Ureter (tissue), 1 donor: ENCODE measurements around the gene ENPP7. TPM values are rescaled to one million over a fixed set of nuclear protein-coding genes. Genes with fewer than 3 reads are reported as not detected.
A peak's percentile ranks its signal among the peaks of the same experiment; 100 is the strongest.

Experiments used
- DNase-seq: peaks from one replicate; pipeline ENCODE4 v3.0.0-alpha.2; 2020; ENCODE audit warnings: low spot score
- total RNA-seq: library from RNA; stranded (reverse); gene quantifications from one replicate; pipeline ENCODE4 v1.2.4, GENCODE V29; 2023
- donor health status: DM: yes; HTN: yes; CAD: no.

Gene ENPP7
- total RNA-seq, 1 donor from 2014 or later, result 0.18 TPM

DNA sequence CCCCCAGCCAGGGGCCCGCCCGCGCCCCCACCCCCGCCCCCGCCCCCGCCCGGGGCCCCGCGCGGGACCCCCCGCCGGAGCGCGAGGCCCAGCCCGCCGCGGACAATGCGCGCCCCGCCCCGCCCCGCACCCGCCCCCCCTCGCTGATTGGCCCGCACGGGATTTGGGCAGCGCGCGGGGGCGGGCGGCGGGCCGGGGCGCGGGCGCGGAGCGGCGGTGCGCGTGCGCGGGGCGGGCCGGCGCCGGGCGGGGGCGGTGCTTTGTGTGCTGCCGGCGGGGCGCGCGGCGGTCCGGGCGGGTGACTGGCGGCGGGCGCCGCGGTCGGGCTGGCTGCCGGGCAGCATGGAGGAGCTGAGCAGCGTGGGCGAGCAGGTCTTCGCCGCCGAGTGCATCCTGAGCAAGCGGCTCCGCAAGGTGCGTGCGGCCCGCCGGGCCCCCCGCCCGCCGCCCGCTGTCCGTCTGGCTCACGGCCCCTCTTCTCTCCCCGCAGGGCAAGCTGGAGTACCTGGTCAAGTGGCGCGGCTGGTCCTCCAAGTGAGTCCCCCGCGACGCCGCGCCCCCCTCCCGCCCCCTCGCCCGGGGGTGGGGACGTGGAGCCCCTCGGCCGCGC is 47.3 kb downstream of the ENPP7 start, which contains the start of gene CBX2:
Gene CBX2 (plus strand): TSS at position 255 of the 610 bp plus-strand sequence. CDS start 88 bp downstream, at position 343.
- peak; percentile 74 for DNase-seq

DNA sequence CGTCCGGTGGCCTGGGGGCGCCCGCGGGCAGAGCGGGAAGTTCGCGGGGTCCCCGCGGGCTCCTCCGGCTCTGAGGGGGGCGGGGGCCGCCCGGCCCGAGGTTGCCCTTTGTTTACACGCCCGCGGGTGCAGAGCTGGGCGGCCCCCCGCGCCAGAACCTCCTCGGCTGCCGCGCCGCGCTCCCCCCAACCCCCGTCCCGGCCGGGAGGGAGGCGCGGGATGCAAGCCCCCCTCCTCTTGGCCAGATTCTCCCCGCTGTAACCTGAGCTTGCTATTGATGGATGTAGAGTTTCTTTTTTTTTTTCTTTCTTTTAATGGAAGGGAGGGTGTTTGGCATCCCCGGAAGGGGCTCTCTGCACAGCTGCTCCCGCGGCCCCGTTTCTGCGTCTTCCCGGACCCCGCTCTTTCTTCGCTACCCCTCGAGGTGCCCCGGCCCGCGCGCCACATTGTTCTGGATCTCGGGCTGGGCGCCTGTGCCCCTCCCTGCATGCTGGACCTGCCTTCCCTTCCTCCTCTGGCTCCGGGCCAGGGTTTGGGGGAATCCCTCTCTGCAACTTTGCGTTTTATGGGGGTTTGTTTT is 47.9 kb downstream of the ENPP7 start:
- DNase-seq, result no peak

DNA sequence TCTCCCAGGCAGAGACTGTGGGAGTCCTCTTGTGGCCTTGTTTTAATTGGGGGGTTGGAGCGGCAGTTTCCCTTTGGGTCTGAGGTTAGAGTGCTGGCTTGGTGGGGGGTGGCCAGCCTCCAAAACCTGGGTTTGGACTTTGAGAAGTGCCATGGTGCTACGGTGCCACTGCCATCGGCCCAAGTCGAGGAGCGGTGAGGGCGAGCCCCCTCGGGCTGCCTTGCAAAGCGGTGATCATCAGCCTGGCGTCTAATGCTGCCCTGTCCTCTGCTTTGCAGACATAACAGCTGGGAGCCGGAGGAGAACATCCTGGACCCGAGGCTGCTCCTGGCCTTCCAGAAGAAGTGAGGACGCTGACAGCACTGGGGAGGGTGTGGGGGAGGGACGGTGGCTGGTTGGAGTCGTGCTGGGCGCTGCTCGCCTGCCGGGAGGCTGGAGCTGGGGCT is 48.4 kb downstream of the ENPP7 start:
- no peak for DNase-seq

DNA sequence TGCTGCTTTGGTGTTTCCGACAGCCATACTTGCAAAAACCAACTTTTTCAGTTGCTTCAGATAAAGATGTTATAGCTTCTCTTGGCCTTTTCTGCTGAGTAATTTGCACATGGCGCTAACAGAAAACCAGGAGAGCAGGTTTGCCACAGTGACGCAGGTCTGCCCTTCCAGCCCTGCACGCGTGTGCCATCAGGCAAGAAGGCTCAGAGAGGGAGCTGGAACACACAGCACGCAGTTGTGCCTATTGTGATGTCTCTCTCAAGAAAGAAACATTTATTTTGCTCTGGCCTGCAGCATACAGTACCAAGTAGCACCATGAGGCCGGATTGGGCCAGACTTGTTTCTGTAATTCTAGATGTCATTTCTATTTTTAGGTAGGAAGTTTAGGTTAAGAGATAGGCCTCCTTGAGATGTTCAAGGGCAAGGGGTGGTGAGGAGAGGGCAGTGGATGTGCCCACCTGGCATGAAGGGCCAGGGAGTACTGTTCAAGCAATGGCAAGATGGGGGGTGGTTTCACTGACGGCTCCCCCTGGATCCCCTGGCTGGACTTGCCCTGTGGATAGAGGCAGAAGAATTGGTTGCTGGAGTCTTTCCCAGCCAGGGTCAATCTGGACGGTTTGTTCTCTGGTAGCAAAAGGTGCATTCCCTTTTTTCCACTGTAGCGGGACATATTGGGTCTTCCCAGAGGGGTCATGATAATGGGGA is 49.1 kb downstream of the ENPP7 start:
- DNase-seq, result no peak

DNA sequence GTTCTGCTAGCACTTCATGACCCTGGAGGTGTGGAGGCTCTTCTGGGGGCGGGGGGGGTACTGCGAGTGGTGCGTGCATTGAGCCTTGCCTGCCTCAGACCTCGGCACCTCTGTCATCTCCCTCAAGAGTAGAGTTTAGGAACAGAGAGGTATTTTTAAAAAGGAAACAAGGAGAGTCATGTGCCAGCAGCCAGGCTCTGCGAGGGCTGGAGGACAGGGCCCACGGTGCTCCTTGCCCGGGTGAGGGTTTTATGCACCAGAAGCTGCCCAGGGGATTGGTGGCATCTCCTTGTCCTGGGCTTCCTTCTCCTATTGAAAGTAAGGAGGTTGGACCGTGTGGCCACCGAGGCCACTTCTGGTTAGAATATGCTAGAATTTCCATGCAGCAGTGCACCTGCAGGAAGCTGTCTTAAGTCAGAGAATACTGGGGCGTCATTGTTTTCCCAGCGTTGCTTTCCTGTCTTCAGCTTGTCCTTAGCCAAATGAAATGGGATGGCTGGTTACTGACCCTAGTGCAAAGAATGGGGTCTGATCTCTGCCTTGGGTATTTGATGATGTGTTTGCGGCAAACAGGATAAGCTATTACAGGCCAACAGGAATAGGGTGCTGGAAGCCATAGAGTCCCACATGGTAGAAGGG is 50.4 kb downstream of the ENPP7 start:
- no peak for DNase-seq

DNA sequence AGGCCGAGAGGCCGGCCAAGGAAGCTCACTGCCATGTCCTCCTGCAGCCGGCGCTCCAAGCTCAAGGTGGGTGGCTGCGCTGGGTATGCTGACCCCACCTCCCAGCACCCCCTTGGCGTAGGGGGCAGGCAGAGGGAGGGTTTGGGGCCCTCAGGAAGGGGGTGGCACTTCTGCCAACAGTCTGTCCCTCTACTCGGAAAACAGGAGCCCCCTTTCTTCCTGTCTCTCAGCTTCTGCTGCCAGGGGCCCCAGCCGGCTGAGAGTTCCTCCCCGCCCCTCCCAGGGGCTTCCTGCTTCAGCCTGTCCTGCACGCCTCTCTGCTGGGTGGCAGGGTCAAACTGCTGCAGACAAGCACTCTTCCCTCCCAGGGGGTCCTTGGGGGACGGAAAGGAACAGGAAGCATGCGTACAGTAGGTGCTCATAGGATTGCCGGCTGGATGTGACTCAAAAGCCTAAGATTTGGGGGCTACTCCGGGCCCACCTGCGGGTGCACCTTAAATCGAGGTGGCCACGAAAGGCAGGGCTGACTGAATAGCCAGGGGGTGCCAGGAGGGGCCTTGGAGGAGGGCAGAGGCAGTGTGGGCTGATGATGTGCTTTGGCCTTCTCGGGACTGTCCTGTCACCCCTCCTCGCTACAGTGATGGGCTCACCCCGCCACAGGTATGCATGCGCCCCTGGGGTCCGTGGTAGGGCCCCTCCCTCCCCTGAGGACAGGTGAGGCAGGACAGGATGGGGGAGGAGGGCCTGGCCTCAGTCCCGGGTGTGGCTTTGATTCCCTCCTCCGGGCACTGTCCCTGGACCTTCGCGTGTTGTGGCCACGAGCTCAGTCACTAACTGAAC is 51.2 kb downstream of the ENPP7 start:
- DNase-seq, result no peak

DNA sequence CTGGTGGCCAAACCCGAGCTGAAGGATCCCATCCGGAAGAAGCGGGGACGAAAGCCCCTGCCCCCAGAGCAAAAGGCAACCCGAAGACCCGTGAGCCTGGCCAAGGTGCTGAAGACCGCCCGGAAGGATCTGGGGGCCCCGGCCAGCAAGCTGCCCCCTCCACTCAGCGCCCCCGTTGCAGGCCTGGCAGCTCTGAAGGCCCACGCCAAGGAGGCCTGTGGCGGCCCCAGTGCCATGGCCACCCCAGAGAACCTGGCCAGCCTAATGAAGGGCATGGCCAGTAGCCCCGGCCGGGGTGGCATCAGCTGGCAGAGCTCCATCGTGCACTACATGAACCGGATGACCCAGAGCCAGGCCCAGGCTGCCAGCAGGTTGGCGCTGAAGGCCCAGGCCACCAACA is 53.1 kb downstream of the ENPP7 start:
- no peak for DNase-seq

DNA sequence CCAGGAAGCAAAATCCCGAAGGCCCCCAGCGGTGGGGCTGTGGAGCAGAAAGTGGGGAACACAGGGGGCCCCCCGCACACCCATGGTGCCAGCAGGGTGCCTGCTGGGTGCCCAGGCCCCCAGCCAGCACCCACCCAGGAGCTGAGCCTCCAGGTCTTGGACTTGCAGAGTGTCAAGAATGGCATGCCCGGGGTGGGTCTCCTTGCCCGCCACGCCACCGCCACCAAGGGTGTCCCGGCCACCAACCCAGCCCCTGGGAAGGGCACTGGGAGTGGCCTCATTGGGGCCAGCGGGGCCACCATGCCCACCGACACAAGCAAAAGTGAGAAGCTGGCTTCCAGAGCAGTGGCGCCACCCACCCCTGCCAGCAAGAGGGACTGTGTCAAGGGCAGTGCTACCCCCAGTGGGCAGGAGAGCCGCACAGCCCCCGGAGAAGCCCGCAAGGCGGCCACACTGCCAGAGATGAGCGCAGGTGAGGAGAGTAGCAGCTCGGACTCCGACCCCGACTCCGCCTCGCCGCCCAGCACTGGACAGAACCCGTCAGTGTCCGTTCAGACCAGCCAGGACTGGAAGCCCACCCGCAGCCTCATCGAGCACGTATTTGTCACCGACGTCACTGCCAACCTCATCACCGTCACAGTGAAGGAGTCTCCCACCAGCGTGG is 53.7 kb downstream of the ENPP7 start:
- DNase-seq, result no peak

DNA sequence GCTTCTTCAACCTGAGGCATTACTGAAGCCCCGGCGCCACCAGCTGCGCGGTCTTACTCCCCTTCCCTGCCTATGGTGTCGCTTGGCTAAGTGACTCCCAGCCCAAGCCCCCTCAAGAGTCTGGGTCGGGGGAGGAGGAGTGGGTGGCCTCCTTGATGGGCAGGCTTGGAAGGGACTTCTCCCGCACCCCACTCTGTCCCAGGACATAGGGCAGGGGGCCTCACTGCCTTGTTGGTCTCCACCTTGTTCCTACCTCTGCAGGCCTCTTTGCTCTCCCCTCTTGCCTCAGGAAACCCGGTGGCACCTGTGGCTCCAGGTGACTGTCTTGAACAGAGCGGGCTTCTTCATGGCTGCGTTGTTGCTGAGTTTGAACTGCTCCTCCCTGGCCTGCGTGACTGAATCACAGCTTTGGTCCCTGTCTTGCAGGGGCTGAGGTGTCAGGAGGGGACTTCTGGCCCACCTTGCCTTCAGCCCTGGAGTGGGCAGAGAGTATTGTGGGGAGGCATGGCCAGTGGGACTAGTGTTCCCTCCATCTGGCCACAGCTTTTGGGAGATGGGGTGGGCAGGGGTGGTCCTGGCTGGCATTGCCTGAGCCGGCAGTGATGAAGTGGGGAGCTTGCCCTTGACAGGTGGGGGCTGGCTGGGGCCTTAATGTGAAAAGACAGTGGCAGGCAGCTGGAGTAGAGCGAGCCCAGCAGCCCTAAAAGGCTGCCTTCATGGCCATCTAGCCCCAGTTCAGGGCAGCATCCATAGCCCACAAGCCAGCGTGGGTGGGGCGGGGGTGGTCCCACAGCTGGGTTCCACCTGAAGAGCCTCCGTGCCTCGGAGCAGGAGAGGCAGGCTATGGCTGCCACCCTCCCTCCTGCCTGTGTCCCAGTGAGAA is 54.5 kb downstream of the ENPP7 start:
- DNase-seq, result no peak

DNA sequence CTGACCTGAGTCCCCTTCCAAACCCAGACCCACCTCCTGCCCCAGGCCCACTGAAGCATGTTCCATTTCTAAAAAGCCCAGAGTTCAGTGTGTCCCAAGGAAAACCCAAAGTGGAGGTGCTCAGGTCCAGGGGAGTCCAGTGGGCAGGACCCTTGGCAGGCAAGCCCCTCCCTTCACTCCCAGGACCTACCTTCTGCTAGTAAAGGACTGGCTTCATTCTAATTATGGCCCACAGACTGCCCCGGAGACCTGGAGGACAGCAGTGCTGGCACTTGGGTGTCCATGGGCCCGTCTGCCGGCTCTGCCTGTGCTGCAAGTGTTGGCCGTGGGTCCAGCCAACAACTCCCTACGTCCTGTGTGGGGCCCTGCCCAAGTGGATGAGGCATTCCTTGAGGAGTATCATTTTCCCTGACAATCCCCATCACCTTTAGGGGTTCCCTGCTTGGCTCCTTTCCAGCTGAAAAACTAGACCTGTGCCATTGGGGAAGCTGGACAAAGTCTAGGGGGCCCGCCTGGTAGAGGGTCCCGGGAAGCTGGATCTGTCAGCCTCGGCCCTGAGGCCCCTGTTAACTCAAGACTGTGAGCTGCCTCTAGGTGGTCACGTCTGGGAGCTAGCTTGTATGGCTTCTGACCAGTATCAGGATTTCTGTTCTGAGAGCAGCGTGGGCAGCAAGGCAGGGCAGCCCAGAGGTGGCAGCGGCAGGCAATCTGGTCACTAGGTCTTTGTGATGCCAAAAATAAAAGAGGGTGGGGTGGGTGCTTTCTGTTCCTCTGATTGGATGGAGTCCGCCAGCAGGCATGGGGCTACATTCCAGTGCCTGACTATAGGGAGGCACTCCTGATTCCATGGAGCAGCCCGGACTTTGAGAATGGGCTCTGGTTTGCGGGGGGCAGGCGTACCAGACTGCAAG is 55.4 kb downstream of the ENPP7 start:
- DNase-seq, result no peak

DNA sequence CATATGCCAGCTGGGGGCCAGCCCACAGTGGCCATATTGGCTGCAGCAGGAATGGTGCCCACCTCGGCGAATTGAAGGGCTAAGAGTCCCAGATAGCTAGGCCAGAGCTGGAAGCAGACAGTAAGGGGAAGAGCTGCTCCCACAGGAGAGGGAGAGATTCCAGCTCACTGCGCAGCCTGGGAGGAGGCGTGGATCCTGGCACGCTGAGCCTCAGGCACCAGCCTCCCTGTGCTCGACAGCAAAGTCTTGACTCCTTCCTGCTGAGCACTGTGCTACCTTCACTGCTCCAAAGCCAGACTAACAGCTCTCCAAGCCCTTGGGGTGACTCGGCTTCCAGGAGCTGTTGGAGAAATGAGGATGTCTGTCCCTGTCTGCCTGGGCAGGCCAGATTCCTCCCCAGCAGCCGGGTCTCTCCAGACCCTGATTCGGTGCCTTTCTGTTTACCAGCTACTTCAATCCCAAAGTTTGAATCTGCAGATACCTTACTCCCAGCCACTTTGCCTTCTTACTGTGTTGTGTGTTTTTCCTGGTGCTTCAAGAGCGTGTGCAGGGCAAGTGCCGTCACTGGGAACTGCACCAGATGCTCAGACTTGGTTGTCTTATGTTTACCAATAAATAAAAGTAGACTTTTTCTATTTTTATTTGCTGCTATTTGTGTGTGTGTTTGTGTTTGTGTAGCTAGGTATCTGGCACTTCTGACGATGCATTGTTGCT is 56.3 kb downstream of the ENPP7 start:
- DNase-seq, result no peak

DNA sequence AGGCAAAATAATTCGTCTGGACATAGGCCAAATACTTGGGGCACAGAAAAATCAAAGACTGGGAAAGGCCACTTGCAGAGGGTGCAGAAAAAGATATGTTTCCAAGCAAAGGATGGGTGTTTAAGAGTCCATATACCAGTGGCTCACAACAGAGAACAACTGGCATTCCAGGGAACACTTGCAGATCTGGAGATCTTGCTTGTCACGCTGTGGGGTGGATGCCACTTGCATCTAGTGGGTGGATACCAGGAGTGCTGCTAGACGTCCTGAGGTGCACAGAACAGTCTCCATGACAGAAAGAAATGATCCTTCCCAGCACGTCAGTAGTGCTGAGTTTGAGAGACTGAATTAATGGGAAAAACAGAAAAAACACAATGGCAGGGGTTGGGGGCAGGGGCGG is 57.7 kb downstream of the ENPP7 start:
- no peak for DNase-seq

DNA sequence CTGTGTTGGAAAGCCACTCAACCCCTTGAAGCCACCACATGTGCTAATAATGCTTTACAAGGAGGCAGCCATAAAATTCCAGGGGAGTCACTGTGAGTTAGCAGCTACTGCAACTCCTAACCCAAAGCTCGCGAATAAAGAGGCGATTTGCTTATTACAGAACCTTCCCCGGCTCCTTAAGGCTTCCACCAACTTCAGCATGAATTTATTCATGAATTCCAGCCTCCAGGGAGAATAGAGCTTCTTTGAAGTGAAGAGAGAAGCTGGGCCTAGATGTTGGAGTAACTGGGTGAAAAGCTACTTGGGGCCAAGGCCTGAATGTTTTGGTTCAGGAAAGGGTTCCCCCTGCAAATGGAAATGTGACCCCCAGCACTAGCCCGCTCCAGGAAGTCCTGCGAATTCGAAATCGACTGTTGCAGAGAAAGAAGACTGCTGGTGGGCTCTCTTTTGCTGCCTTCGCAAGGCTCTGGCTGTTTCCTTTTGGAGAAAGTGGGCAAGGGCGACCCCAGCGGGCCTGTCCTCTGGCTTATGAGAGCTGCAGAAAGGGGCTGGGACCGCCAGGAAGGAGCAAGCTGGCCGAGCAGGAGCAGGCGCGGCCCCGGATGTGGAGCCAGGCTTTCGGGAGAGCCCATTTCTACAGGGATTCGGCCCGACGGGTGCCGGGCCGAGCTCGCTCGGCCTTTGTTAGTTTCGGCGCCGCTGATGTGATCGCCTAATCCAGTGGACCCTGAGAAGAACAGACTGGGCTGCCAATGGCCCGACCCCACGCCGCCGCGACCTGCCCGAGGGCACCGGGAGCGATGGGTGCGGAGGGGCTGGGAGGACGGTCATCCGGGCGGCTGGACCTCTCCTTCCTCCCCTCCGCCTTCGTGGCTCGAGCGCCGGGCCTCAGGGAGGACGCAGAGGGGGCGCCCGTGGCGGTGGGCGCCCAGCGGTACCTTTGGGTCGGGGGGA is 58.5 kb downstream of the ENPP7 start:
- no peak for DNase-seq

DNA sequence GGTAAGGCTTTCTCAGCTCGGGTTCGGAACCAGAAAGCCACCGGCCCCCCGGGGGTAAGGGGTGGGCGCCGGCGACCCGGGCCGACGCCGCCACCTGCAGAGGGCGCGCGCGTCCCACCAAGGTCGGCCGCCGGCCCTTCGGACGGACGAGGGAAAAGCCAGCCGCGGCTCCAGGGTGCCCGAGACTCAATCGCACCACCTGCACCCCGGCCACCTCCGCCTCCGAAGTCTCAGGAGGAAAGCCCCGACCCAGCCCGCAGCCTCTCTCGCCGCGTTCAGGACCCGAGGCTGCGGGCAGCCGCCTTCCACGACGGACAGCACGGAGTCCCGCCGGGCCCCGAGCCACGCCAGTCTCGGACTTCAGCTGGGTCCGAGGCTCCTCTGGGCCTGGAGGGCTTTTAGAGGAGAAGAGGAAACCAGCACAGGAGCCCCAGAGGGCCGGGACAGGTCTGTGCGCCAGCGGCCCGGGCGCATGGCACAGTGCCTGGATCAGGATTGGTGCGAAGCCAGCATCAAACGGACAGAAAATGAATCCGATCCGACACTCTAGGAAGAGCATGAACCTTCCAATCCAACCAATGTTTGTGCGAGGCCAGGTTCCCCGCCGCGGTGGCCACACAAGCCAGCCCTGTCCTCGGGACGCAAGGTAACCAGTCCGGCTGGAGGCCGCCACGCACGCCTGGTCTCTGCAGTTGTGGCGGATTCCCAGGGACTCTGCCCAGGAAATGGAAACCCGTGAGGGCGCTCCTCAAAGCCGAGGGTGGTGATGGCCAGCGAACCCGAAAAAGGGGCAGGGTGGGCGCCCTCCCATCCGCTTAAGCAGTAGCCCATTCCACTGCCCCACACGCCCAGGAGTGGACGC is 59.4 kb downstream of the ENPP7 start:
- no peak for DNase-seq

DNA sequence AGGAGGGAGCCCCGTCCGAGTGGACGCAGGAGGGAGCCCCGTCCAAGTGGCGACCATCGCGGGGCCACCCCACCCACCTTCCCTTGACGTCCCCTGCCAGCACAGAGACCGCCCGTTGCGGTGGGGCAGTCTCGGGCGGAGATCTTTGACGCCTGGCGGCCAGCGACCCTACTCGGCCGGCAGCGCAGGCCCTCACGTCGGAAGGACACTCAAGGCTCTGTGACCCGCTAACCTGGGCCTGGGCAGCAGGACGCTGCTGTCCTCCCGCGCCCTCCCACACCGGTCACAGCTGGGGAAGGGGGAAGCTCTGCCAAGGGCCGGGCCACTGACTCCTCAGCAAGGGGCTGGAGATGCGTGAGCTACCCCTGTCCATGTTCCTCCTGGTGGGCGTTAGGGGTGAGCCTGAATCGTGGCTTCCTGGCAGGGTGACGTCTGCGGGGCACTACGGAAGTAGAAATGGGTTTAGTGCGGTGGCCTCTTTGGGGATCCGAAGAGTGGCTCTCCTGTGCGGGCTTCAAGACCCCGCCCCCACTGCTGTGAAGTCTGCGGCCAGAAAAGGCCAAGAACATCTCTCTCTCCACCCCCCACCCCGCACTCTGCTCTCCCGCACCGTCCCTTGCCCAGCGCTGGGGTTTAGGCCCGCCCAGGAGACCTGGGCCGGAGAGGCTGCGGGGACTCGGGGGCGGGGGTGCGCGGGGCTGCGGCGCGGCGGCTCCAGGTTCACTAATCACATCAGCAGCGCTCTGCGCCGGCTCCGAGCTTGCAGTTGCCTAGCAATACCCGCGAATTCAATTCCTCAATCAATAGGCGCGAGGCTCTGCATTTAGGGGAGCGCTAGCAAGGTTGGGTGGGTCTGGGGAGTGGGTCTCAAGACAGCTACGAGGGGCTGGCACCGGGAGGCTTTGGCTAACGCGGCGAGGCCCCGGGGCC is 60.3 kb downstream of the ENPP7 start:
- no peak for DNase-seq
